ENCODE results near the gene CADPS2.
"Not testable (repeated sequence)": the region's sequence is repeated elsewhere in the genome, so short reads cannot be mapped to it uniquely, and the experiment has no call there.

The CADPS2 gene

GRCh38 chr7:122702872-122703510, 183.3 kb downstream of the CADPS2 start, which contains the start of gene RNF148:
TSS of gene RNF148 (minus strand) at chr7:122702922. CDS start at chr7:122702750, 172 bp downstream.
- no peak for FAIRE-seq

GRCh38 chr7:122699017-122699416, 187.2 kb downstream of the CADPS2 start, which contains the start of gene RNF133:
TSS of gene RNF133 (minus strand) at chr7:122699117. CDS start at chr7:122698918, 199 bp downstream.
- FAIRE-seq = no peak

GRCh38 chr7:122695816-122696215, 190.4 kb downstream of the CADPS2 start:
- no peak for FAIRE-seq

GRCh38 chr7:122694697-122695096, 191.6 kb downstream of the CADPS2 start:
- no peak for FAIRE-seq

GRCh38 chr7:122692769-122693309, 193.4 kb downstream of the CADPS2 start:
- FAIRE-seq = no peak

- FAIRE-seq = no peak
Measured at GRCh38 chr7:122691569-122692235, 194.6 kb downstream of the CADPS2 start.

GRCh38 chr7:122689346-122690109, 196.7 kb downstream of the CADPS2 start:
- no peak for FAIRE-seq

GRCh38 chr7:122688400-122688998, 197.8 kb downstream of the CADPS2 start:
- FAIRE-seq = no peak

GRCh38 chr7:122686360-122686878, 199.8 kb downstream of the CADPS2 start:
- no peak for FAIRE-seq

GRCh38 chr7:122684504-122684903, 201.8 kb downstream of the CADPS2 start:
- no peak for FAIRE-seq

- no peak for FAIRE-seq
Measured at GRCh38 chr7:122682815-122683550, 203.3 kb downstream of the CADPS2 start.

- not testable (repeated sequence) for FAIRE-seq
Measured at GRCh38 chr7:122681186-122681585, 205.1 kb downstream of the CADPS2 start.

GRCh38 chr7:122679813-122680212, 206.4 kb downstream of the CADPS2 start:
- no peak for FAIRE-seq

- FAIRE-seq = not testable (repeated sequence)
Measured at GRCh38 chr7:122679269-122679709, 207.0 kb downstream of the CADPS2 start.

- no peak for FAIRE-seq
Measured at GRCh38 chr7:122677149-122677548, 209.1 kb downstream of the CADPS2 start.

- FAIRE-seq = no peak
Measured at GRCh38 chr7:122676466-122676865, 209.8 kb downstream of the CADPS2 start.

- FAIRE-seq = no peak
Measured at GRCh38 chr7:122675621-122676020, 210.6 kb downstream of the CADPS2 start.

- no peak for FAIRE-seq
Measured at GRCh38 chr7:122675011-122675410, 211.2 kb downstream of the CADPS2 start.

- no peak for FAIRE-seq
Measured at GRCh38 chr7:122674502-122674901, 211.8 kb downstream of the CADPS2 start.

- FAIRE-seq = no peak
Measured at GRCh38 chr7:122673951-122674350, 212.3 kb downstream of the CADPS2 start.

GRCh38 chr7:122672536-122672935, 213.7 kb downstream of the CADPS2 start:
- FAIRE-seq = no peak

- no peak for FAIRE-seq
Measured at GRCh38 chr7:122663733-122664132, 222.5 kb downstream of the CADPS2 start.

Data from G401.6 (cell line).